ENCODE results near the gene MMP14. TPM values are rescaled to one million over a fixed set of nuclear protein-coding genes. Genes with fewer than 3 reads are reported as not detected.

Gene MMP14
- total and polyA plus RNA-seq, 2 of the 13 experiments (the other 11 are each of a cell fraction or from before 2014, with no cell fraction given), result 5.2 to 9.8 TPM

DNA sequence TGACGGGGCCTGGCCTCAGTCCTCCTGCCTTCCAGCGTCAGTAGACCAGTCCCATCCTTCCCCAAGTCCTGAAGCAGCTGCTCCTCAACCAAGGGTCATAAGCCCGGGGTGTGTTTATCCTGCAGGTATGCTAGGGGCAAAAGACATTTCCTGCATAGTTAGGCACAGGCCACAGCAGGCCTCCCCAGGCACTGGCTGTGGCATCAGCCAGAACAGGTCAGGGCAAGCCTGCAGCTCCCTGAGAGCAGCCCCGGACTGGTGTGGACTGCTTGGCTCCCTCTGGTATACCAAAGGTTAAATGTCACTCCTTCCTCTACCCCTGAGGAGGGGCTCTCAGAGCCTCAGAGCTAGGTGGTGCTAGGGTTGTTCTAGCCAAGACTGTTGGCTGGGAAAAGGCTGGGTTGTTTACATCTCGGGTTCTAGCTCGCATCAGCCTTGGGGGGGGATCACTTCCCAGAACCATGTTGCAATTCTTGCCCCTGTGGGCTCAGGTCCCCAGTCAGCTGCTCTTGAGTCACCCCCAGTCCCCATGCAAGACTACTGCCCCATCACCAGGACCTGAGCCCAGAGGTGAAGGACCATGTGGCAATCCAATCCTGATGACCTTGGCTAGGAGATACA lies 2.9 kb downstream of the MMP14 start (continued):
- no peak for TF ChIP-seq ARID5B (CRISPR knock-in tag; IDR thresholded peaks at IDR 0.05)
- TF ChIP-seq ZNF570 (CRISPR knock-in tag; IDR thresholded peaks at IDR 0.05; ENCODE audit: borderline replicate concordance), result no peak
- peak; percentile 36; the same call in 1 of the 2 replicates for TF ChIP-seq ZFP91 (CRISPR knock-in tag; IDR thresholded peaks at IDR 0.05; ENCODE audit: borderline replicate concordance)
- TF ChIP-seq TAF15 (IDR thresholded peaks at IDR 0.05; ENCODE audit: low read depth, low read length, poor library complexity, severe bottlenecking), result no peak
- TF ChIP-seq ZNF17 (CRISPR knock-in tag; IDR thresholded peaks at IDR 0.05), result no peak
- no peak for TF ChIP-seq POGK (CRISPR knock-in tag; conservative IDR thresholded peaks at IDR 0.05)
- TF ChIP-seq HOXA3 (CRISPR knock-in tag; IDR thresholded peaks at IDR 0.05), result no peak
- no peak for TF ChIP-seq IRF1 (CRISPR knock-in tag; IDR thresholded peaks at IDR 0.05; ENCODE audit: low read depth)
- TF ChIP-seq ZFP1 (CRISPR knock-in tag; IDR thresholded peaks at IDR 0.05), result no peak
- TF ChIP-seq, protein P1, sequence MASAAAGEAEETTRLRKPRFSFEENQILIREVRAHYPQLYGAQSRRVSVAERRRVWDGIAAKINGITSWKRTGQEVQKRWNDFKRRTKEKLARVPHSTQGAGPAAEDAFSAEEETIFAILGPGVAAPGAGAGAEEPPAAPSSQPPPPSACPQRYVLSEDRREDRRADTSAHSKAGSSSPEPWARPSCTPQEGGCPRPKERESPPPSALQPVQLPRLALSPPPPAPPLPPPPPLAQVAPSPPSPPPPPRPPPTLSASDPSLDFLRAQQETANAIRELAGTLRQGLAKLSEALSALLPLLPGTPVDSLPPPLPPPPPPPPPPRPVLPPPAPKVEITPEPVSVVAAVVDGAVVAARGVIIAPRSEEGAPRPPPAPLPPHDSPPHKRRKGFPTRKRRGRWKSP (CRISPR knock-in tag; IDR thresholded peaks at IDR 0.05), result no peak
- TF ChIP-seq, protein P2, sequence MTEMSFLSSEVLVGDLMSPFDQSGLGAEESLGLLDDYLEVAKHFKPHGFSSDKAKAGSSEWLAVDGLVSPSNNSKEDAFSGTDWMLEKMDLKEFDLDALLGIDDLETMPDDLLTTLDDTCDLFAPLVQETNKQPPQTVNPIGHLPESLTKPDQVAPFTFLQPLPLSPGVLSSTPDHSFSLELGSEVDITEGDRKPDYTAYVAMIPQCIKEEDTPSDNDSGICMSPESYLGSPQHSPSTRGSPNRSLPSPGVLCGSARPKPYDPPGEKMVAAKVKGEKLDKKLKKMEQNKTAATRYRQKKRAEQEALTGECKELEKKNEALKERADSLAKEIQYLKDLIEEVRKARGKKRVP (CRISPR knock-in tag; IDR thresholded peaks at IDR 0.05), result no peak; a peak in 1 of 4 replicates
- no peak for TF ChIP-seq FOSL1 (CRISPR knock-in tag; IDR thresholded peaks at IDR 0.05; ENCODE audit: borderline replicate concordance)
